ENCODE measurements around the gene CKAP2L. TPM values are rescaled to one million over a fixed set of nuclear protein-coding genes. Genes with fewer than 3 reads are reported as not detected.

Gene CKAP2L
- total RNA-seq, 1 experiment from 2014 or later: 23.0 TPM

DNA sequence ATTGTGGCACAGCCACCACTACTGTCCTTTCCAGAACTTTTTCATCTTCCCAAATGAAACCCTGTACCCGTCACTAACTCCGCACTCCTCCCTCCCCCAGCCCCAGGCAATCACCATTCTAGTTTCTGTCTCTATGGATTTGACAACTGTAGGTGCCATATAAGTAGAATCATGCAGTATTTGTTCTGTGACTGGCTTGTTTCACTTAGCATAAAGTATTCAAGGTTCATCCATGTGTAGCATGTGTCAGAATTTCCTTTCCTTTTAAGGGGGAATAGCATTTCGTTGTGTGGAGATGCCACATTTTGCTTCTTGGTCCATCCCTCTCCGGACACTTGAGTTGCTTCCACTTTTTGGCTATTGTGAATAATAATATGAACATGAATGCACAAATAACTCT lies 842 bp upstream of the CKAP2L start:
- peak; percentile 24 for DNase-seq (ENCODE audit: low read depth)

DNA sequence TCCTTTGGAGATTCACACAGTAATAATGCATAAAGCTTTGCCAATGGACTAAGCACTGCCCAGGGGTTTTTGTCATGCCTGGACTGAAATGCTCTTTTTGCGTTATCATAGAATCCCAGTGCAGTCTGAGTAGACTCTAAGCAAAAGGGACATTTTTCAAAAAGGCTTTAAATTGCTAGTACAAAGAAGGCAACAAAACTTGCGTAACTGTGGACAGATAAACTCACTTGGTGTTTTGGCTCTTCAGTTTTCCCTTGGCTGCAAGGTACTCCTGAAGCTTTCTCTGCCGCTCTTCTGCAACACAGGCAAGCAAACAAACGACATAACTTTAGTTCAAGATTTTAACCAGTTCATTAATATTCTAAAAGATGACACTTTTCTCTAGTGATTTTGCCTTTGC lies 2.1 kb downstream of the CKAP2L start:
- no peak for DNase-seq (ENCODE audit: low read depth)

DNA sequence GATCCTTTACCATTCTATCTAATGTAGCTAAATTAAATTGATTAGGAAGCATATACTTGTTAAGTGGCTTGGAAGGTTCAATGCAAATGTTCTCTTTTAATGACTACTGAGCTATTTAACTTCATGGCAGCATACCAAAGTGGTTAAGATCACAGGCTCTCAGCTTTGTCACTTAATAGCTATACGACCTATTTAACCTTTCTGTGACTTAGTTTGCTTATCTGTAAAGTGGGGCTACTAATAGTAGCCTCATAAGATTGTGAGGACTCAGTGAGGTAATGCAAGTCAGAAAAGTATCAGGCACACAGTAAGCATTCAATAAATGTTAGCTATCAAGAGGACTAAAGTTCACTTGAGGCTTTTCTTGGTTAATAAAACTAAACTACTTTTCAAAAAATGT lies 4.3 kb downstream of the CKAP2L start:
- no peak for DNase-seq (ENCODE audit: low read depth)

DNA sequence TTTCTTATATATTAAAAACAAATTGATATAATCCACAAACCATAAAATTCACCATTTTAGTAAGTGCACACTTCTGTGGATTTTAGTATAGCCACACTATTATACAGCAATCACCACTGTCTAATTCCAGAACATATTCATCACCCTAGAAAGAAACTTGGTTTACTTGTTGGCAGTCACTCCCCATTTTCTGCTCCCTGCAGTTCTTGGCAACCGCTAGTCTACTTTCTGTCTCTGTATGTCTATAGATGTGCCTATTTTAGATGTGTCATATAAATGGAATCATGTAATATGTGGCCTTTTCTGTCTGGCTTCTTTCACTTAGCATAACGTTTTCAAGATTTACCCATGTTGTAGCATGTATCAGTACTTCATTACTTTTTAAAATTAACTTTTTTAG lies 5.7 kb downstream of the CKAP2L start:
- DNase-seq (ENCODE audit: low read depth): no peak

DNA sequence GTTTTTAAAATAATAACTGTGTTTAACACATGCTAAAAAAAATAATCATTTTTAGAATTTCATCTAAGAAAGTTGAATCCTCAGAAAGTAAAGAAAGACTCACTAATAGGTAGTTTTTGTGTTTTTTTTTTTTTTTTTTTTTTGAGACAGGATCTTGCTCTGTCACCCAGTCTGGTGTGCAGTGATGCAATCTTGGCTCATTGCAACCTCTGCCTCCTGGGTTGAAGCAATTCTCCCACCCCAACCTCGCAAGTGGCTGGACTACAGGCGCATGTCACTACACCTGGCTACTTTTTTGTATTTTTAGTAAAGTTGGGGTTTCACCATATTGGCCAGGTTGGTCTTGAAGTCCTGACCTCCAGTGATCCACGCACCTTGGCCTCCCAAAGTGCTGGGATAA lies 7.1 kb downstream of the CKAP2L start:
- no peak for DNase-seq (ENCODE audit: low read depth)

GRCh38 chr2:112756207-112756606 lies 8.2 kb downstream of the CKAP2L start:
- no peak for DNase-seq (ENCODE audit: low read depth)

DNA sequence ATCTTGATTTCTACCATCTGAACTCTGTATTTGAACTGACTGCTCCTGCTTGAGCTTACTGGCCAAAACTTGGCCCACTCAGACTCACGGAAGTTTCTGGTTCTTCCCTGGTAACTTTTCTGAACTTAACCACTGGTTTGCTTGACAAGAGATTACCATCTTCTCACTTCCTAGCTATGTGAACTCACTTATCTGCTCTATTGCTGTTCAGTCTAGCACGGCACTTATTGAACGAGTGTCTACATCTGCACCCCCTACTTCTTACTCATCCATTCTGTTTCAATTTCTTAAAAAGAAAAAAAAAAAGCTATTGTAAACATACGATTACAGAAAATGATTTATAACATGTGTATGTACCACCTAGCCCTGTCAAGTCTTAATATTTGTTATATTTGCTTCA lies 9.0 kb downstream of the CKAP2L start:
- DNase-seq (ENCODE audit: low read depth): no peak

GRCh38 chr2:112754564-112754963 lies 9.8 kb downstream of the CKAP2L start:
- no peak for DNase-seq (ENCODE audit: low read depth)

- DNase-seq (ENCODE audit: low read depth): no peak
Observed at GRCh38 chr2:112752667-112753066, 11.7 kb downstream of the CKAP2L start.

DNA sequence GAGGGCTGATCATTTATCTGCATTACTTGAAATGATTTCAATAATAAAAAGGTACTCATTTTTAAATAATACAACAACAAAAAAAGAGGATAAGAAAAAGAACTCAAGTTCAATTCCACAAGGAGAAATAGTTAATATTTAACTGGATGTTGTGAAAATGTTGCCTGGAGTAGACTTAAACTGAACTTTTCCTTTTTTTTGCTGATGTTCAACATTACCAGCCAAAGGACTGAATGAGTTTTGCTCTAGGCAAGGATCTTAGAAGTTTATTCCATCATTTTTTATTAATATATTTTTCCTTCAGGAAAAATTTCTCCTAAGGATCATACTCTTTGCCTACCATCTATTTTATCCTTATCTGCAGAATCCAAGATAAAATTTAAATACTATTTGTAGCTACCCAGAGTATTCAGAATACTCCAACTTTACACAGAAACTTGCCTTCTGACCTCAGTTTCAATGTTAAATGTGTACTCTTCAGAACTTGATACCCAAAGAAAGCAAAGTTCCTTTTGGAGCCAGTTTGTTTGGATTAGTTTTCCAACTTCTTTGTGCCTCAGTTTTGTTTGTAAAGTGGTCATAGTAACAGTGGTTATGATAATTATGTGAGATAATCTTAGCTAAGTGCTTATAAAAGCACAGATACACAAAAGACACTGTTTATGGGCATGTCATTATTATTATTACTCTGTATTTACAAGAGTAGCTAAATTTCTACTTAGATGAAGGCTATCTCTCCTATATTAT lies 12.8 kb downstream of the CKAP2L start:
- peak; percentile 54 for DNase-seq (ENCODE audit: low read depth)

- peak; percentile 48 for DNase-seq (ENCODE audit: low read depth)
Observed at GRCh38 chr2:112750560-112750843, 13.9 kb downstream of the CKAP2L start.

DNA sequence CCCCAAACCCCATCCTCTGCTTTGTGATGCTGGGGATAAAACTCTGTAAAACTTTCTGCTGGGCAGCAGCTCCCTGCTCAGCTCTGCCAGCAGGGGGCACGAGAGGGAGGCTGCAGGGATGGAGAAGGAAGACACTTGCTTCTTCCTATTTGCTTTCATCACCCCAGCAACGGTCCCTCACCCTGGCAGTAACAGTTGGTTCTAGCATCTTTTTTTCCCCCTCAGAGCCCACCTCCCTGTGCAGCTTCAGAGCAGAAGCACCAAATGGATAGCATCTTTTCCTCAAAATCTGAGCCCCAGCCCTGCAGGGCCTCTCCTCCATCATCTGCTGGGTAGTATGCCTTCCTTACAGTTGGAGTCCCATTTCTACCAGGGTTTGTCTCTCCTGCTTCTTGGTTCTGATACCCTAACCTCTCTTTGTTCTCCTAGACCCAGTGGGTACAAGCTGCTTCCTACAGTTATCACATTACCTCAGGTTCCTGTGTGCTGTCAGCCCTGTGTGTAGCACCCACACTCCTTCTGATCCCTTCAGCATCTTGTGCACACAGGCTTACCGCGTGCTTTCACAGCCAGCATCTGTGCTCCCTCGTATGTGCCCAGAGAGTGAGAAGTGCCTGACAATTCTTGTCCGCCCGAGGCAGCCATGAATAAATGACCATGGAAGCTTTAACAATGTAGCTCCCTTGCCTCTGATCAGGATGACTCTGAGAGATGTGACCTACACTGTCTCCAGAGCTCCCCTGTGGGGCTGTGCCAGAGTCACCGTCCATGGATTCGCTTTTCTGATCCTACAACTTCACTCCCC lies 14.5 kb downstream of the CKAP2L start:
- DNase-seq (ENCODE audit: low read depth): peak; percentile 72

DNA sequence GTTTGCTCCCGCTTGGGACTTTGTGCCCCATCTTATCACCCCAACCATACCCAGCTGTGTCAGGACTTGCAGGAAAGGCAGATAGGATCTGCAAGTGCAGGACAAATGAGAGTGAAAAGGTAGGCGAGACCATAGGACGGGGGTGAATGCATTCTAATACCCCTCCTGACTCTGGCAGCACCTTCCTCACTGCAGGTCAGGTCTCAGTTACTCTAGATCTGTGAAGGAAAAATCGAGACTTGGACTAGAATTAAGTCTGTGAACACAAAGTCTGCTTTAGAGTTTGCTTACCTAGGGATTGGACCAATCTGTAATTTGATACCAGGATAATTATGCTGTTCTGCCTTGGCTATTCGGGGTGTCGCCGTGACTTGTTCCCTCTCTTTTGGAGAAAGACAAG lies 23.9 kb downstream of the CKAP2L start:
- no peak for DNase-seq (ENCODE audit: low read depth)

- no peak for DNase-seq (ENCODE audit: low read depth)
Observed at GRCh38 chr2:112737542-112738232, 26.7 kb downstream of the CKAP2L start.

GRCh38 chr2:112733871-112734270 lies 30.5 kb downstream of the CKAP2L start:
- no peak for DNase-seq (ENCODE audit: low read depth)

DNA sequence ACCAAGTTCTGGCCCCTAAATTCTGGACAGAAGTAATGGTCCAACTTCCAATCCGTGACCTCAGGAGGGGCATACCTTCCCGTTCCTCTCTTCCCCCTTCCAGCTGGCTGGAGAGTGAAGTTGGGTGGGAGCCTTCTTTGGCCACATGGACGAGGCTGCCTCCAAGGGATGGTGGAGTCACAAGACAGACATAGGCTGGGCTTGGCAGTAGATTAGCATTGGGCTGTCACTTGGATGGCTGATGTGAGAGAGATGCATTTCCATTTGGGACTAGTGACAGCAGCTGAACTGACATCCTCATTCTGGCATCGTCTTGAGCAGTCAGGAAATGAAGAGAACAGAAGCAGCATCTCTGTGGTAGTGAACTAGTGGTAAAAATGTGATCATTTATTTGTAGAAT lies 31.0 kb downstream of the CKAP2L start:
- DNase-seq (ENCODE audit: low read depth): no peak

DNA sequence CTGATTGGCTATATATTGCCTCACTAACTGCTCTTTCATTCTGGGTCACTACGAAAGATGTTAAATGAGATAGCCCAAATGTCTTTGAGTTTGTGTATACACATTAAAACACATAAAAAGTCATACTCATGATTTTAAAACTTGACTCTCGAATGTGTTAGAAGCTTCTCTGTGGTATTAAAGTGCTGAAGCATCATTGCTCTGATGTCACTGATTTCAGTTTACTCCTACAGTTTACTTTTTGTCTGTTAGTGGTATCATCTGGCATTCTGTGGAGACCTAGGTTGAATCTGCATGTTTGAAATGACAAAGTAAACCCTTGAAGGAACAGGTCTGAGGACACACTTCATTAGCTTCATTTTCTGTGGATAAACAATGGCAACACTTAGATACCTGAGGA lies 32.9 kb downstream of the CKAP2L start:
- no peak for DNase-seq (ENCODE audit: low read depth)

DNA sequence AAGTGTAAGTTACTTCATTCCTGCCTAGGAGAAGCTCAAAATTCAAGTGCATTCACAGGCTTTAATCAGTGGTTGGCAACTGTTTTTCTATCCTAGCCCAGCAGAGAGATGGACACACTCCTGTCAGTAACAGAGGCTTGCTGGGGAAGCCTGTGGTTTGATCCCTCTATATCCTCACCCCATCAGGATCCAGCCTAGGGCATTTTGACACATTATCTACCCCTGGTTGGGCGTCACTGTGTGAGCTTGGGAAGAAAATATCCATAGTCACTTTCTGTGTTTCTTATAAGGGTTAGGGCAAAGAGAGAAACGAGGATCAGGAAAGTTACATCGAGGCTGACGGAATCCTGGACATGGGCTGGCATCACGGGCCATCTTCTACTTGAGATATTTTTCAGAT lies 33.6 kb downstream of the CKAP2L start:
- peak; percentile 33 for DNase-seq (ENCODE audit: low read depth)

DNA sequence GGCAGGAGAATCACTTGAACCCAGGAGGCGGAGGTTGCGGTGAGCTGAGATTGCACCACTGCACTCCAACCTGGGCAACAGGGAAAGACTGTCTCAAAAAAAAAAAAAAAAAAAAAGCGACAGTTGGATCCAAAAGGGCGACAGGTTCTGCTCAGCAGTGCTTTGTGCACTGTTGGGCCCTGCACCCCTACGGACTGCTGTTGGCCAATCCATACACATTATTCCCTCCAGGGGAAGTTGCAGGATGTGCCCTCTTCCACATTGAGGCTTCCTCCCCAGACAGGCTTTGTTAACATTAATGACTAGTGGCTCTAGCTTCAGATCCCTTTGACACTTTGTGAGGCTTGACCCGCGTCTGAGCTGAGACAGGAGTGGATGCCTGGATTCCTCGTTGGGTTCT lies 34.2 kb downstream of the CKAP2L start:
- no peak for DNase-seq (ENCODE audit: low read depth)

DNA sequence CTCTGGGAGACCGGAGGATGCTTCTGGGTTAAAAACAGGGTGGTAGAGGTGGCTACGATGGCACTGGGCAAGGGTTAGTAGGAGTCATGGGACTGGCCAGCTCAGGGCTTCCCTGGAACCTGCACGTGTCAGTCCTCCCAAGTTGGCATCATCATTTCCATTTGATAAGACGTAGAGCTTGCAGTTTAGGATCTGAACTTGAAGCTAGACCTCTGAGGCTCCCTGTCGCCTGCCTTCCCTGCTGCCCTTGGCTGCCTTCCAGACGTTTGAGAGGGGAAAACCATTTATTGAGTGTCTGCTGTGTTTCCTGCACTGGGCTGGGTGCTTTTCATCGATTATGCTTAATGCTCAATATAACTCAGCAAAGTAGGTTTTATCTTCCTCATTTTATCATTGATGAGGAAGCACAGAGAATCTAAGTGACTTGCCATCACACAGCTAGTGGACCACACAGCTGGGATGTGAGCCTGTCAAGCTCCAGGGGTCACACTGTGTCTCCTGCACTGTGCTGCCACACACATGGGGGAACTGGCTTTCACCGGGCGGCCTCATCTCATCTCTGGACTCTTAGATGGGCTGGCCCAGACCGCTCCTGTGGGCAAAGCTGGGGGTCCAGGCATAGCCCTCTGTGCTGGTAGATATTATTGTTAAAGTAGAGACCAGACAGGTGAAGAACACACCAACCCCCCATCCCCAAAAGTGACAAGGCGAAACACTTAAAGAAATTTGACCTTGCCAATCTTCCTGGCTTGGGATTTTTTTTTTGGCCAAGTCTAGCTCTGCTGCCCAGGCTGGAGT lies 35.8 kb downstream of the CKAP2L start:
- no peak for DNase-seq (ENCODE audit: low read depth)

DNA sequence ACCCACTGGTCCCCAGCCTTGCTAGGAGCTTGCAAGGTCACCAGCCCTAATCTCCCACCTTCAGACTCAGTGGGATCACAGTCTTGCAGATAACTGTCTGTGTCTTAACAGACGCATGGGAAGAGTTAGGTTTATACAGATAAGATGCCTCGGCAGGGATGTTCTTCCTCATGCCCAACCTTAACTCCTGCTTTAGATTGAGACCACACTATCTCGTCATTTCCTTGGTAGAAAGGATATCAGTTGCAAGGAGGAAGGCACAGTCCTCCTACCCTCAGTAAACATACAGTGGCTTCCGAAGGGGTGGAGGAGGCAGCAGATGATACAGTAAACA lies 36.4 kb downstream of the CKAP2L start:
- no peak for DNase-seq (ENCODE audit: low read depth)

DNA sequence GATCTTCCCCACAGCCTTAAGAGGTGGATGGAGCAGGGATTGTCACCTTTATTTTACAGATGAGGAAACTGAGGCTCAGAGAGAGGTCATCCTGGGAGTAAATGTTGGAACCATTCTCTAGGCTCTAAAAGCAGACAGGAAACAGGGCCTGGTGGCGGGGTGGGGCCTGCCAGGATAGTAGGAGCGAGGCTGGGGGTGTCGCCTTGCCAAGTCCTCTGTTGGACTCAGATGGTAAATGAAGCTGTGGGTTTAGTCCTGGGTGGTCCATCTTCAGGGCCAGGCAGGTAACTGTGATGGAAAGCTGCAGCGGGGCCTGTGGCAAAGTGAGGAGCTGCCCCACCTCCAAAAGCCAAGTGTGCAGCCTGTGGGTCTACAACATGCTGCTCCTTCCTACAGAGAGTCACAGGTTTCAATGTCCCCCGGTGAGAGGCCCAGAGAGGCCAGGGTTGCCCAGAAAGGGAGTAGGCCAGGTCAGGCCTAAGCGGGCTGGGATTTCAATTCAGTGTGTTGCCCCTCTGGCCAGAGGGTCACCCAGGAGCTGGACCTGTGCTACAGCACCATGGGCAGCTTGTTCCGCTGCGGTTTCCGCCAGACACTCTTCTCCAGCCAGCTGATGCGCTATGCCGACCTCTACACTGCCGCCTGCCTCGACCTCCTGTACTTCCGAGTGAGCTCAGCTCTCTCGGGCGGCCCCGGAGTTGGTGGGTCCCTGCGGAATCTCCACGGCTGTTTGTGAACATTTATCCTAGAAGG lies 37.0 kb downstream of the CKAP2L start:
- no peak for DNase-seq (ENCODE audit: low read depth)

Data from M059J (cell line).